Activated CD8-positive, alpha-beta T cell treated with anti-CD3 and anti-CD28 coated beads, Interleukin-2, amount 10 ng/mL, durations not matched to agents 7 days and 5 days (primary cell): ENCODE results near the gene HTRA3. TPM values are rescaled to one million over a fixed set of nuclear protein-coding genes. Genes with fewer than 3 reads are reported as not detected.

Experiments
- ATAC-seq: fragments of 150-1000 bp; cut with Tn5 transposase; one replicate; pipeline ENCODE4 v1.10.0; 2021; ENCODE audit warnings: moderate library complexity
- CTCF ChIA-PET: fragments of 350-600 bp; sonication (Branson Sonifier 250); formaldehyde crosslinking; loops from one replicate; lab custom pipeline; 2021; ENCODE audit warnings: antibody characterized with exemption; lab: Charles Lee
- POLR2A ChIA-PET: fragments of 350-600 bp; sonication (Branson Sonifier 250); formaldehyde crosslinking; loops from one replicate; lab custom pipeline; 2021; ENCODE audit warnings: antibody characterized with exemption; lab: Charles Lee
- DNase-seq: peaks from one replicate; pipeline ENCODE4 v3.0.0-alpha.2; 2020
- H3K27ac Mint-ChIP-seq: one replicate; pipeline ENCODE4 v1.8.0; 2021; ENCODE audit warnings: mild to moderate bottlenecking, mixed read lengths
- H3K27me3 Mint-ChIP-seq: one replicate; pipeline ENCODE4 v1.8.0; 2021; ENCODE audit warnings: low read depth, mixed read lengths
- H3K36me3 Mint-ChIP-seq: one replicate; pipeline ENCODE4 v1.8.0; 2021; ENCODE audit warnings: low read depth, mixed read lengths
- H3K4me1 Mint-ChIP-seq: one replicate; pipeline ENCODE4 v1.8.0; 2021; ENCODE audit warnings: low read depth, mixed read lengths
- H3K4me3 Mint-ChIP-seq: one replicate; pipeline ENCODE4 v1.8.0; 2021; ENCODE audit warnings: mild to moderate bottlenecking, mixed read lengths
- H3K9me3 Mint-ChIP-seq: one replicate; pipeline ENCODE4 v1.8.0; 2022; ENCODE audit warnings: mixed read lengths; ENCODE audit not compliant: insufficient read depth
- total RNA-seq, 2 experiments: library from RNA; stranded (reverse); gene quantifications; one replicate each; pipeline ENCODE4 v1.2.3, GENCODE V29; 2021

Gene HTRA3
- total RNA-seq, 2 experiments from 2014 or later, result not detected

GRCh38 chr4:8280876-8281440 lies 11.4 kb downstream of the HTRA3 start:
- no peak for ATAC-seq
- Mint-ChIP-seq H3K4me1 (no peaks in the 10 kb centered on the region), H3K4me3 (no peak overlapping the region), H3K36me3 (no peaks in the 10 kb centered on the region), H3K27ac (no peak overlapping the region), H3K27me3 (no peaks in the 10 kb centered on the region), H3K9me3 (no peaks in the 10 kb centered on the region)
- ChIA-PET POLR2A (no interaction called here), CTCF (no interaction called here)
- no peak for DNase-seq

GRCh38 chr4:8281519-8282133 lies 12.1 kb downstream of the HTRA3 start:
- no peaks in the 10 kb centered on the region for H3K4me1 Mint-ChIP-seq
- no peaks in the 10 kb centered on the region for H3K27me3 Mint-ChIP-seq
- H3K4me3 Mint-ChIP-seq, result no peak overlapping the region
- ChIA-PET POLR2A (no interaction called here), CTCF (no interaction called here)
- no peaks in the 10 kb centered on the region for H3K9me3 Mint-ChIP-seq
- DNase-seq (no peak), ATAC-seq (no peak)
- H3K27ac Mint-ChIP-seq, result no peak overlapping the region
- no peaks in the 10 kb centered on the region for H3K36me3 Mint-ChIP-seq

- Mint-ChIP-seq H3K9me3 (no peaks in the 10 kb centered on the region), H3K27ac (no peak overlapping the region), H3K4me1 (no peaks in the 10 kb centered on the region), H3K27me3 (no peaks in the 10 kb centered on the region), H3K4me3 (no peak overlapping the region), H3K36me3 (no peaks in the 10 kb centered on the region)
- POLR2A ChIA-PET, result no interaction called here
- DNase-seq (no peak), ATAC-seq (no peak)
- CTCF ChIA-PET, result no interaction called here
Measured at GRCh38 chr4:8282134-8282641, 12.6 kb downstream of the HTRA3 start.

GRCh38 chr4:8282742-8283141 lies 13.2 kb downstream of the HTRA3 start:
- no peak for ATAC-seq
- H3K36me3 Mint-ChIP-seq, result no peaks in the 10 kb centered on the region
- POLR2A ChIA-PET, result no interaction called here
- no peaks in the 10 kb centered on the region for H3K27me3 Mint-ChIP-seq
- H3K4me1 Mint-ChIP-seq, result no peaks in the 10 kb centered on the region
- no peak overlapping the region for H3K4me3 Mint-ChIP-seq
- H3K9me3 Mint-ChIP-seq, result no peaks in the 10 kb centered on the region
- DNase-seq, result no peak
- H3K27ac Mint-ChIP-seq, result no peak overlapping the region
- CTCF ChIA-PET, result no interaction called here

- DNase-seq, result no peak
- Mint-ChIP-seq H3K4me1 (no peaks in the 10 kb centered on the region), H3K36me3 (no peaks in the 10 kb centered on the region), H3K4me3 (no peak overlapping the region), H3K27me3 (no peaks in the 10 kb centered on the region), H3K9me3 (no peaks in the 10 kb centered on the region), H3K27ac (no peak overlapping the region)
- ATAC-seq, result no peak
- ChIA-PET CTCF (no interaction called here), POLR2A (no interaction called here)
Measured at GRCh38 chr4:8283161-8283560, 13.6 kb downstream of the HTRA3 start.

GRCh38 chr4:8283631-8284121 lies 14.1 kb downstream of the HTRA3 start:
- Mint-ChIP-seq H3K27me3 (no peaks in the 10 kb centered on the region), H3K27ac (no peak overlapping the region), H3K9me3 (no peaks in the 10 kb centered on the region), H3K4me1 (no peaks in the 10 kb centered on the region), H3K4me3 (no peak overlapping the region), H3K36me3 (no peaks in the 10 kb centered on the region)
- DNase-seq (no peak), ATAC-seq (no peak)
- ChIA-PET CTCF (no interaction called here), POLR2A (no interaction called here)

GRCh38 chr4:8284391-8284790 lies 14.8 kb downstream of the HTRA3 start:
- H3K27ac Mint-ChIP-seq, result no peak overlapping the region
- DNase-seq (no peak), ATAC-seq (no peak)
- no peaks in the 10 kb centered on the region for H3K4me1 Mint-ChIP-seq
- CTCF ChIA-PET, result no interaction called here
- no peaks in the 10 kb centered on the region for H3K27me3 Mint-ChIP-seq
- no peak overlapping the region for H3K4me3 Mint-ChIP-seq
- no peaks in the 10 kb centered on the region for H3K36me3 Mint-ChIP-seq
- POLR2A ChIA-PET, result no interaction called here
- H3K9me3 Mint-ChIP-seq, result no peaks in the 10 kb centered on the region

- CTCF ChIA-PET, result no interaction called here
- Mint-ChIP-seq H3K9me3 (no peaks in the 10 kb centered on the region), H3K27me3 (no peaks in the 10 kb centered on the region), H3K4me3 (no peak overlapping the region), H3K4me1 (no peaks in the 10 kb centered on the region), H3K27ac (no peak overlapping the region), H3K36me3 (no peaks in the 10 kb centered on the region)
- POLR2A ChIA-PET, result no interaction called here
- ATAC-seq (no peak), DNase-seq (no peak)
Measured at GRCh38 chr4:8285143-8285975, 15.8 kb downstream of the HTRA3 start.

- ATAC-seq (no peak), DNase-seq (no peak)
- H3K9me3 Mint-ChIP-seq, result no peaks in the 10 kb centered on the region
- H3K27me3 Mint-ChIP-seq, result no peaks in the 10 kb centered on the region
- ChIA-PET CTCF (no interaction called here), POLR2A (no interaction called here)
- H3K27ac Mint-ChIP-seq, result no peak overlapping the region
- H3K36me3 Mint-ChIP-seq, result no peaks in the 10 kb centered on the region
- no peak overlapping the region for H3K4me3 Mint-ChIP-seq
- no peaks in the 10 kb centered on the region for H3K4me1 Mint-ChIP-seq
Measured at GRCh38 chr4:8285976-8286718, 16.6 kb downstream of the HTRA3 start.

GRCh38 chr4:8286719-8287342 lies 17.3 kb downstream of the HTRA3 start:
- no peaks in the 10 kb centered on the region for H3K27me3 Mint-ChIP-seq
- ChIA-PET POLR2A (no interaction called here), CTCF (no interaction called here)
- H3K36me3 Mint-ChIP-seq, result no peaks in the 10 kb centered on the region
- ATAC-seq (no peak), DNase-seq (no peak)
- H3K4me1 Mint-ChIP-seq, result no peaks in the 10 kb centered on the region
- H3K9me3 Mint-ChIP-seq, result no peaks in the 10 kb centered on the region
- no peak overlapping the region for H3K27ac Mint-ChIP-seq
- no peak overlapping the region for H3K4me3 Mint-ChIP-seq

- no peak overlapping the region for H3K4me3 Mint-ChIP-seq
- DNase-seq (no peak), ATAC-seq (no peak)
- ChIA-PET CTCF (no interaction called here), POLR2A (no interaction called here)
- H3K27me3 Mint-ChIP-seq, result no peaks in the 10 kb centered on the region
- no peaks in the 10 kb centered on the region for H3K4me1 Mint-ChIP-seq
- no peaks in the 10 kb centered on the region for H3K36me3 Mint-ChIP-seq
- H3K9me3 Mint-ChIP-seq, result no peaks in the 10 kb centered on the region
- no peak overlapping the region for H3K27ac Mint-ChIP-seq
Measured at GRCh38 chr4:8287343-8288280, 18.1 kb downstream of the HTRA3 start.
